SH-SY5Y (cell line): ENCODE results near the gene TAPBP.

ENCODE experiments used
- GATA2 ChIP-seq: IDR thresholded peaks from 2 replicates; pipeline ENCODE4 v1.6.1; 2011; ENCODE audit warnings: mild to moderate bottlenecking, low read depth, low read length
- GATA3 ChIP-seq: IDR thresholded peaks from 2 replicates; pipeline ENCODE4 v1.6.1; 2011; ENCODE audit warnings: low read depth, mild to moderate bottlenecking, low read length, moderate library complexity

Gene TAPBP

DNA sequence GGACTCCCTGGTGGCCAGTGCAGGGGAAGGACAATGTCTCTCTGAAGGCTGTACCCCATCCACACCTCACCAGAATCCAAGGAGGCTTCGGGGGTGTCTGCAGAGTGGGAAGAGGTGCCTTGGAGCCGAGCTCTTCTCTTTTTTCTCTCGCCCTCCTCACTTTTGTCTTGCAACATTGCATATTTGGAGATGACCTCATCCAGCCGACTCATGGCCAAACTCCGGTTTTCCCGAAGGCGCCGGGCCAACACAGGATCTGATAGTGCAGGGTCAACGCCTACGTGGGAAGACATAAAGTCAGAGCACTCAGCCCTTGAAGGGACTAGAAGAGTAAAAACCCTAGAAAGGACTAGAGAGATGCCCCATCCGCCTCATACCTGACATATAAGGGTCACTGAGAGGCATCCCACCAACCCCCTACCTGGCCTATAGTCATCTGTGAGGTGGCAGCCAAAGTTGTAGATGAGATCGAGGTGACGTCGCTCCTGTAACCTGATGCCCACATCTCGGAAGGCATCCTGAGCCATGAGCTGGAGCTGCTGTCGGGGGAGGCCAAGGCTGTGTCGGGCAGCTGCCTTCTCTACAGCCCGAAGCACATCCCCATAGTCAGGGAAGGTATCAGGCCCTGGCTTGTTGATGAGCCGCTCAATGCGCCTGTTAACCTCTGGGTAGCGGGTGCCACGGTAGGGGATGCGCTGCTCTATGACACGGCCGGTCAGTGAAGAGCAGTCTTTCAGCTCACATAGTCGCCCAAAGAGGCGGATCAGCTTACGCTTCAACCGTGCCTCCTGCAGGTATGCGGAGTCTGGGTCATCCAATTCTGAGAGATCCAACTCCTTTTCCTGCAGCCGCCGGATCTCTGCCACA, 6.7 kb upstream of the TAPBP start:
- TF ChIP-seq GATA2 = no peak
- no peak for TF ChIP-seq GATA3

DNA sequence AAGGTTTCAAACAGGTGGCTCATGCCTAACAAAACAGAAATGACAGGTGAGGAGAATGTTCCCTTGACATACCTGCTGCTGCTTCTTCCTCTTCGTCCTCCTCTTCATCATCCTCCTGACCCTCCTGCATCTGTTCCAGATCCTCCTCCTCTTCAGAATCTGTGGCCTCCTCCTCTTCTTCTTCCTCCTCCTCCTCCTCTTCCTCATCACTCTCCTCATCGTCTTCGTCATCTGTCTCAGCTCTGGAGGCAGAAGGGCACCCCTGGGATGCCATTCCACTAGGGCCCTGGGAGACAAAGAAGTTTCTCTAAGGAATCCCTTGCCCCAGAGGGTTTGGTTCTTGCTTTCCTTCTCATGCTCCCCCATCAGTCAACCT, 6.0 kb upstream of the TAPBP start:
- no peak for TF ChIP-seq GATA3

DNA sequence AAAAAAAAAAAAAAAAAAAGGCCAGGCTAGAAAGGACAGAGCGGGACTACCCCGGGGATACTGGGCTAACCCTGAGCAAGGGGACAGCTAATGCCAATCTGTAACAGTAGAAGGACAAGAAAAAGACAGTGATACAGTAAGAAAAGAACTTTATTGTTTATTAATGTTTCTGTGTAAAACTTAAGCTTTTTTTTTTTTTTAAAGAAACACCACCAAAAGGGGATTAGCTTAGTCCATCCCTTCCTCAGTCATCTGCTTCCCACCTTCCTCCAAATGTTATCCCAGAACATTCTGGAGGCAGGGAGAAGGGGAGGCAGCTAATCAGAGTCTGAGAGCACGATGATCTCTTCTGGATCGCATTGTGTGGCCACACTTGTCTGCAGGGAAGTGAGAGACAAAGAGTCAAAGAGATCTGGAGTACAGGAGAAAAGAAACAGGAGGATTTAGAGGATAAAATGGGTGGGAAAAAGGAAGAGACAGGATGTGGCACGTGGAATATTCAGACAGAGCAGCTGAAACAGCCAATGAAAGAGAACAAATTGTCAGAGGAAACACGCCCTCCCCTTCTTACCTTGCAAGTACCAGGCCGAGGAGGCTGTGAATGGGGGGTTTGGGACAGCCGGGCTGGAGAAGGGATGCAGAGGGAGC, 4.7 kb upstream of the TAPBP start:
- TF ChIP-seq GATA3 (no peak), GATA2 (no peak)

DNA sequence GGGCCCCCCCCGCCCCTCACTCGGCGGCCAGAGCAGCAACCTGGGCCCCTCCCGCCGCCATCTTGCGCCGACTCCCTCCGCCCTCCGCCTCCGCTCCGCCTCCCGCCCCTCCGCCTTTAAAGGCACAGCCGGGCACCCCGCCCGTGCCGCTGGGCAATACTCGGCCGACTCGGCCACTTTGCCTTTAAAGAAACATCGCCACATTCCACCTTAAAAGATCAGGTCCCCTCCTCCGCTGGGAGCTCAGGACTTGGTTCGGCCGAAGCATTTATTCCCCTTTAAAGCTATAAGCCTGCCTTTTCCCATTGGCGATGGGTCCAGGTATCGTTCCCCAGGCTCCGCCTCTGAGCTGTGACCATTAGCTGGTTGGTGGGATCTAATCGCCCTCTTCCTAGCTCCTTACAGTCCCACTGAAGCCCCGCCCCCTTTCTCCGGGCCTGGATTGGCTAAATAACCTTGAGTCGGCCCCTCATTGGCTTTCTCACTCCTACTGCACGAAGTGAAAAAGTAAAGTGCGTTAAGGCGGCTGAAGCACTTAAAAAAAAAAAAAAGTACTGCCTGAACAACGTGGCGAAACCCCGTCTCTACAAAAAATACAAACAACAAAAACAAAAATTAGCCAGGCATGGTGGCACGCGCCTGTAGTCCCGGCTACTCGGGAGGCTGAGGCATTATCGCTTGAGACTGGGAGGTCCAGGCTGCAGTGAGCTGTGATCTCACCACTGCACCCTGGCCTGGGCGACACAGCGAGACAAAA, 4.0 kb upstream of the TAPBP start, which contains the start of gene ZBTB22:
Gene ZBTB22, minus strand, starts transcription at position 76 of the 757 bp plus-strand sequence. CDS start 828 bp downstream, outside the sequence.
- TF ChIP-seq GATA2 = peak; percentile 31; the same call in 1 of the 2 replicates
- TF ChIP-seq GATA3 = no peak

DNA sequence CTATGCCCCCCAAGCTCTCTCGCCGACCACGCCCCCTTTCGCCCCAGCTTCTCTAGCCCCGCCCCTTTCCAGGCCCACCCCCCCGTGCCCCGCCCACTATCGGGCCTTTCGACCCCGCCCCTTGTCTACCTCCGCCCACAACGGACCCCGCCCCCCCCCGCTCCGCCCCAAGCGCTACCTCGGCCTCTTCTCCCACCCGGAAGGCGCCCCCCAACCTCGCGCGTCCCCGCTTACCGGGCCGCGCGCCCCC, 3.5 kb upstream of the TAPBP start:
- TF ChIP-seq GATA2 (no peak), GATA3 (no peak)

DNA sequence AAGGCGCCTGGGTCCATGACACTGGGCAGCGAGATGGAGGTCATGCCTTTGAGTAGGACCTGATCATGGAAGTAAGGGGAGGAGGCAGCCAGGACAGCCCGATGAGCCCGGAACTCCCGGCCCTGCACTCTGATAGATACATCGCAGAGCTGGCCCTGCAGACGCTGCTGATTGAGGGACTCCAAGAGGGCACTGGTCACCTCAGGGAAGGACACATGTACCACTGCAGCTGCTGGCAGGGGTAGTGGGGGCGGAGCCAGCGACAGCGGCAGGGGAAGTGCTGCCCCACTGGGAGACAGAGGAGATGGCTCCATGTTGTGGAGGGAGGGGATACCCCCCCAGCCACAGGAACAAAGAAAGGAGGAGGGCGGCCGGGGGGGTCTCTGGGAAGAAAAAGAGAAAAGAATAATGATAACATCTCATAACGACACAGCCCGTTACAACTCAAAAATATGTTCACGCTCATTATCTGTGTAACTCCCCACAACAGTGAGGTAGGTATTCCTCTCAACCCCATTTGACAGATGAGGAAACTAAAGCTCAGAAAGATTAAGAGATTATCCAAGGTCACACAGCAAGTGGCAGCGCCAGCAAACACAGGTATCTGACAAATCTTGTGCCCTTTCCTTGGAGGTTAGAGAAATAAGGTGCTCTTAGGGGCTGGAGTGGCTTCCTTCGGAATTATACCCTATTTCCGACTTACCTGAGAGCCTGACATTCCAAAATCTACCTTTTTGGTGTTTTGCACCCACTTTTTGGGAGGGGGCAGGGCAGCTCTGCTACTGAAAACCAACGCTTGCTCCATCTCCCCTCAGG, 2.9 kb upstream of the TAPBP start:
- TF ChIP-seq GATA2 (no peak), GATA3 (no peak)

DNA sequence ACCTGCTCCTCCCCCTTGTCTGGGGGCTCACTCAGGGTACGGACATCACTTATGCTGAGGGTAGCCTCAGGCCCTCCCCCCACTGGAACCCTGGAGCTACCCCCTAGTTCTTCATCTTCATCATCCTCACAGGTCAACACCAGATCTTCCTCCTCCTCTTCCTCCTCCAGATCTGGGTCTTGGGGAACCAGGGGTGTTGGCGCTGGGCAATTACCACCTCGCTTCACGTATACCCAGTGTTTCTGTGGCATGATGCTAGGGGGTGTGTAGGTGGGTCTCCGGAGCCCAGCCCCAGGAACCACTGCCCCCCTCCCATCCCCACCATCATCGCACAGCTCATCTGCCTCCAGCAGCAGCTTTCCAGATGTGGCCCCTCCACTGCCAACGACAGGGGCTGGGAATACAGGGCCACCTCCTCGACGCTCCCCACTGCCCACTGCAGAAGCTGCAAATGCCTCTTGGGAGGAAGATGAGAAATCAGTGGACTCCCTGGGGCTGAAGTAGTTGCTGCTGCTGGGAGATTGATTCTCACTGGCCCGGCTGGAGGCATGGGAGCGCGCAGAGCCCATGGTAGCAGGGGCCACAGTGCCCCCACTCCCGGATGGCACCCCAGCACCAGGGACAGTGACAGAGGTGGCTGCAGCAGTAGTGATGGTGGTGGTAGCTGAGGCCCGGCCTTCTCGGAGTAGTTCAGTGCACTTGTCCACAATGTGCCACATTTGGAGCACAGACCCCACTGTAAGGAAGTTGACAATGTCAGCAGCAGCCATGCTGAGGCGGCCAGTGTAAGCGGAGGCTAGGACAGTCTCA, 2.1 kb upstream of the TAPBP start:
- TF ChIP-seq GATA2 = no peak
- no peak for TF ChIP-seq GATA3

DNA sequence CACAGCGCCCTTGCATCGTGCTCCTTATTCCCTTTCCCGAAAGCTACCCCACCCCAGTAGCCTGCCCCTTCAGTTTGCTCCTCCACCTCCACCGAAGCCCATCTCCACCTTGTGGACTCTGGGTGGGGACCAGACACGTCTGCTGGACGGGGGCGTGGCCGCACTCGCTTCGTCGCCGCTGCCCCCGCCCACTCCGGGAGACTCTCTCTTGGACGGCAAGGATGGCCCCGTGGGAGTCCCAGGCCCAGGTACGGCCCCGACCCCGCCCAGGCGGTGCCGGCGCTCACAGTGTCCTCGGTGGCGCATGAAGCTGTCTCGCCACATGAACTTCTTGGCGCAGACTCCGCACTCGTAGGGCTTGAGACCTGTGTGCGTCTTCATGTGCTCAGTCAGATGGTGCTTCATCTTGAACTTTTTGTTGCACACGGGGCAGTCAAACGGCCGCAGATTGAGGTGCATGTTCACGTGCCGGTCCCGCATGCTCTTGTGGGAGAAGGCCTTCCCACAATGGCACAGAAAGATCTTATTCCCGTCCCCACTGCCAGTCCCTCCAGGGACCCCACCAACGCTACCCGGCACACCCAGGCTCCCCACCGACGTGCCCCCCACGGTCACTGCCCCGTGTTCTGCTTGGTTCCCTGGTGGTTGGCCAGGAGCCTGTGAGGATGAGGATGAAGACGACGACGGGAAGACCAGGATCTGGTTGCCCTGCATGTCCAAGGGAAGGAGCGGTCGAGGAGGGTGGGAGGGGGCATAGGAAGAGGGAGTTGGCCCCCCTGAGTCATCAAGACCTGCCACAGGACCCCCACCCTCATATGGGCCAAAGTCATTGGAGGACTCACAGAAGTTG, 1.3 kb upstream of the TAPBP start:
- TF ChIP-seq GATA3 (no peak), GATA2 (no peak)

DNA sequence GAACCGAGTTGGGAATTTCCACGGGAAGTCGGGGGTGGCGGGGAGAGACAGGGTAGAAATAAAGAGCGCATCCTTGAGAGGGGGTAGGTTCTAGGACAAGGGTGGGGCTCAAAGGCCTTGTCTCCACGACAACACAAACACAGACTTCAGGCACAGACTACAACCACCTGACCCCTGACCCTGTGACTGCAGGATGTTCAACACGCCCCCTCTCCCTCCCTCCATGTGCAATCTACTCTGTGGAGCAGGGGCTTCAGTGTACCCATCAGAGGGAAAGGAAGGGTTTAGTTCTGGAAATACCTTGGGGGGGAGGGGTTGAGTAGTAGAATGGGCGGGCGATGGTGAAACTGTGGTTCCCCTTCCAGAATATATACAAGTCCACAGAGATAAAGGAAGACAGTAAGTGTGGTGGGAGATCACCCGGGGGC, 651 bp upstream of the TAPBP start:
- TF ChIP-seq GATA3 = no peak
- TF ChIP-seq GATA2 = no peak

DNA sequence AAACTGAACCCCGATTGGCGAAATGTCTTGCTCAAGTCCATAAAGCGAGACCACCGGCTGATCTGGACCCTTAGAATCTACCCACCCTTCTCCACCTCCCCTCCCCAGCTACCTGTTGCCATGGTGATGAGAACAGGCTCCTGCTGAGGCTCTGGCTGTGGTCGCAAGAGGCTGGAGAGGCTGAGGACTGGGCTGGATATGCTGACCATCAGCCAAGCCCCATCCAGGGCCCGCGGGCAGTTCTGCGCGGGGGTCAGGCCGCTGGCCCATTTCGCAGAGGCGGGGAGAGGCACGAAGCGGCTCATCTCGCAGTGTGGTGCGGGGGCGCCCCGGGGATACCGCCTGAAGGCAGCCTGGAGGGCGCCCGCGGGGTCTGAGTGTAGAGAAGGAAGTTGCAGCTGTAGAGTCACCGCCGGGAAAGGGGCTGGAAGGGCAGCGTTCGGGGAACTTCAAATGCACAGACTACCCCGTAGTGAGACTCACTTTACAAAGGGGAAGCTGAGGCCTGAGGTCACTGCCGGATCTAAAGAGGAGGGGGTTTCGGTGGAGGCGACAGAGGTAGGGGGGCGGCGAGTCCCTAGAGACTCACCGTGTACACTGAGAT, 671 bp downstream of the TAPBP start:
- no peak for TF ChIP-seq GATA2
- no peak for TF ChIP-seq GATA3

DNA sequence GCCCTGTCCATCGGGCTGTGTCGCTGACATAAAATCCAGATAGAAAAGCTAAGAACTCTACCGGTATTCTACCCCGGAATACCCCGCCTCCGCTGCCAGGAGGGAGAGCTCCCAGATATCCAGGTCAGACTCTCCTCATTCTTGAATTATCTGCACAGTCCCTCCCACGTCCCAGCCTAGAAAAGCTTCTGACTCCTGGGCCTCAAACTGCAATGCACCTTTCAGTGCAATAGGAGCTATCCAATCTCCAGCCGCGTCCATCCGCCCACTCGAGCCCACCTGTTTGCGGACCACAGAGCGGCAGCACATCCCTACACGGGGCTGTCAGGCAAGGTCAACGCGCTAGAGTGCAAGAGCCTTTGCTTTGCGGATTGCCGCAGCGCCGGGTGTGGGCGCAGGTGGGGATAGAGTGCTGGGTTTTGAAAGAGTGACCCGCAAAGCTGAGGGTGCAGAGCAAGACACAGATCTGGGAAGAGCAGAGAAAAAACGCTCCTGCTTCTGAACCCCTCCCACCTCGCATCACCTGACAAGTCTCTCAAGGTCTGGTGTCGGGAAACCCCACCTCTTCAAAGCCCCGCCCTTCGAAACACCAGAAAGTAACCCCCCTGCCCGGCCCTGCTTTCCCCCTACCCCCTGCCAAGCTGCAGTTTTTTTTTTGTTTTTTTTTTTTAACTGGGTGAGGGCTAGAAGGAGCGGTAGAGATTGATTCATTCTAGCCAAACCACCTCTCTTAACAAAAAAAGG, 1.3 kb downstream of the TAPBP start:
- TF ChIP-seq GATA2 = no peak
- no peak for TF ChIP-seq GATA3
